ENCODE results near the gene RNF181. TPM values are rescaled to one million over a fixed set of nuclear protein-coding genes. Genes with fewer than 3 reads are reported as not detected.

RNF181 gene
- total and polyA plus RNA-seq, 2 of the 13 experiments (the other 11 are each of a cell fraction or from before 2014, with no cell fraction given), result 224 to 578 TPM

DNA sequence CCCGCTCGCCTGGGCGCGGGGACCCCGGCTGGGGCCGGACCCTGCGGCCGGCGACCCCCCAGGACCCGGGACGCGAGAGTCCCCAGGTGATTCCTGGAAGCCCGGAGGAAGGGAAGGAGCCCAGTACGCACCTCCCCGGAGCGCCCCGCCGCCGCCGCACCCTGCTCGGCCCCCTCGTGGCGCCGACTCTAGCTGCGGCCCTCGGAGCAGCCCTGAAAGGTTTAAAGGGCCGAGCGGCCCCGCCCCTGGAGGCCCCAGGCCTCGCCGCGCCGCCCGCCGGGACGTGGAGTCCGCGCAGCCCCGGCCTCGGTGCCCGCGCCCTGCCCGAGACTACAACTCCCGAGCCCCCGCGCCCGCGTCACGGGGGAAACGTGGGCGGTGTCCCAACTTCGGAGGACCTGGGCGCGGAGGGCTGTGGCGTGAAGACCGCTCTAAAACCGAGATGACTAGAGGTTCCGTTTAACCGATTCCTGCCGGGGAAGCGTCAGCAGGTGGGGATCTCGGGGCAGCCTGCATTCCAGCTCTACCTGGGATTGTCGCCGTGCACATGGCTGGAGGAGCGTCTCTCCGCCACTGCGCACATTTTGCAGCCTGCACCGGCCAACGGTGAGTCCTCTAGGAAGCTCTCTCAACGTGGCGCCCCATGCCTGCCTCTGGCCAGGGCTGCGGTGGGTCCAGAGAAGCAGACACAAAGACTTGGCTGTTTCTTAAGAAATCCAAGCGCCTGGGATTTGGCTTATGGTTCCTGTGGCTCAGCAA is 7.1 kb downstream of the RNF181 start, which contains the start of gene TMEM150A (continued):
- TF ChIP-seq, protein P1, sequence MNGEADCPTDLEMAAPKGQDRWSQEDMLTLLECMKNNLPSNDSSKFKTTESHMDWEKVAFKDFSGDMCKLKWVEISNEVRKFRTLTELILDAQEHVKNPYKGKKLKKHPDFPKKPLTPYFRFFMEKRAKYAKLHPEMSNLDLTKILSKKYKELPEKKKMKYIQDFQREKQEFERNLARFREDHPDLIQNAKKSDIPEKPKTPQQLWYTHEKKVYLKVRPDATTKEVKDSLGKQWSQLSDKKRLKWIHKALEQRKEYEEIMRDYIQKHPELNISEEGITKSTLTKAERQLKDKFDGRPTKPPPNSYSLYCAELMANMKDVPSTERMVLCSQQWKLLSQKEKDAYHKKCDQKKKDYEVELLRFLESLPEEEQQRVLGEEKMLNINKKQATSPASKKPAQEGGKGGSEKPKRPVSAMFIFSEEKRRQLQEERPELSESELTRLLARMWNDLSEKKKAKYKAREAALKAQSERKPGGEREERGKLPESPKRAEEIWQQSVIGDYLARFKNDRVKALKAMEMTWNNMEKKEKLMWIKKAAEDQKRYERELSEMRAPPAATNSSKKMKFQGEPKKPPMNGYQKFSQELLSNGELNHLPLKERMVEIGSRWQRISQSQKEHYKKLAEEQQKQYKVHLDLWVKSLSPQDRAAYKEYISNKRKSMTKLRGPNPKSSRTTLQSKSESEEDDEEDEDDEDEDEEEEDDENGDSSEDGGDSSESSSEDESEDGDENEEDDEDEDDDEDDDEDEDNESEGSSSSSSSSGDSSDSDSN (CRISPR knock-in tag; IDR thresholded peaks at IDR 0.05), result peak; percentile 66
- TF ChIP-seq ZNF225 (CRISPR knock-in tag; IDR thresholded peaks at IDR 0.05), result peak; percentile 85
- no peak for TF ChIP-seq RFX1 (IDR thresholded peaks at IDR 0.05)
- peak; percentile 55; the same call in 1 of the 2 replicates for TF ChIP-seq ZNF605 (CRISPR knock-in tag; IDR thresholded peaks at IDR 0.05)
- TF ChIP-seq HDAC1 (CRISPR knock-in tag; IDR thresholded peaks at IDR 0.05), result peak; percentile 83
- TF ChIP-seq, protein P2, sequence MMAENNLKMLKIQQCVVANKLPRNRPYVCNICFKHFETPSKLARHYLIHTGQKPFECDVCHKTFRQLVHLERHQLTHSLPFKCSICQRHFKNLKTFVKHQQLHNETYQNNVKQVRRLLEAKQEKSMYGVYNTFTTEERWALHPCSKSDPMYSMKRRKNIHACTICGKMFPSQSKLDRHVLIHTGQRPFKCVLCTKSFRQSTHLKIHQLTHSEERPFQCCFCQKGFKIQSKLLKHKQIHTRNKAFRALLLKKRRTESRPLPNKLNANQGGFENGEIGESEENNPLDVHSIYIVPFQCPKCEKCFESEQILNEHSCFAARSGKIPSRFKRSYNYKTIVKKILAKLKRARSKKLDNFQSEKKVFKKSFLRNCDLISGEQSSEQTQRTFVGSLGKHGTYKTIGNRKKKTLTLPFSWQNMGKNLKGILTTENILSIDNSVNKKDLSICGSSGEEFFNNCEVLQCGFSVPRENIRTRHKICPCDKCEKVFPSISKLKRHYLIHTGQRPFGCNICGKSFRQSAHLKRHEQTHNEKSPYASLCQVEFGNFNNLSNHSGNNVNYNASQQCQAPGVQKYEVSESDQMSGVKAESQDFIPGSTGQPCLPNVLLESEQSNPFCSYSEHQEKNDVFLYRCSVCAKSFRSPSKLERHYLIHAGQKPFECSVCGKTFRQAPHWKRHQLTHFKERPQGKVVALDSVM (CRISPR knock-in tag; IDR thresholded peaks at IDR 0.05), result peak; percentile 96
- TF ChIP-seq ZNF33B (CRISPR knock-in tag; IDR thresholded peaks at IDR 0.05), result no peak
- TF ChIP-seq THAP11 (CRISPR knock-in tag; IDR thresholded peaks at IDR 0.05), result peak; percentile 98
- TF ChIP-seq ZNF431 (CRISPR knock-in tag; IDR thresholded peaks at IDR 0.05; ENCODE audit: borderline replicate concordance, low read depth), result 0 out of 2 replicates have a peak, but pooled peaks have one; percentile 13
- TF ChIP-seq ZNF12 (CRISPR knock-in tag; IDR thresholded peaks at IDR 0.05), result no peak
- TF ChIP-seq ELF1 (CRISPR knock-in tag; IDR thresholded peaks at IDR 0.05), result no peak
- no peak for TF ChIP-seq TSC22D2 (CRISPR knock-in tag; IDR thresholded peaks at IDR 0.05; ENCODE audit: borderline replicate concordance)
- no peak for TF ChIP-seq PAF1 (CRISPR knock-in tag; IDR thresholded peaks at IDR 0.05)
- TF ChIP-seq, protein P3, sequence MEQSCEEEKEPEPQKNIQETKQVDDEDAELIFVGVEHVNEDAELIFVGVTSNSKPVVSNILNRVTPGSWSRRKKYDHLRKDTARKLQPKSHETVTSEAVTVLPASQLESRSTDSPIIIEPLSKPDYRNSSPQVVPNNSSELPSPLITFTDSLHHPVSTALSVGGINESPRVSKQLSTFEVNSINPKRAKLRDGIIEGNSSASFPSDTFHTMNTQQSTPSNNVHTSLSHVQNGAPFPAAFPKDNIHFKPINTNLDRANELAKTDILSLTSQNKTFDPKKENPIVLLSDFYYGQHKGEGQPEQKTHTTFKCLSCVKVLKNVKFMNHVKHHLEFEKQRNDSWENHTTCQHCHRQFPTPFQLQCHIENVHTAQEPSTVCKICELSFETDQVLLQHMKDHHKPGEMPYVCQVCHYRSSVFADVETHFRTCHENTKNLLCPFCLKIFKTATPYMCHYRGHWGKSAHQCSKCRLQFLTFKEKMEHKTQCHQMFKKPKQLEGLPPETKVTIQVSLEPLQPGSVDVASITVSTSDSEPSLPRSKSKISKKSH (CRISPR knock-in tag; IDR thresholded peaks at IDR 0.05; ENCODE audit: borderline replicate concordance), result peak; percentile 83; the same call in 1 of the 2 replicates
- TF ChIP-seq, protein P4, sequence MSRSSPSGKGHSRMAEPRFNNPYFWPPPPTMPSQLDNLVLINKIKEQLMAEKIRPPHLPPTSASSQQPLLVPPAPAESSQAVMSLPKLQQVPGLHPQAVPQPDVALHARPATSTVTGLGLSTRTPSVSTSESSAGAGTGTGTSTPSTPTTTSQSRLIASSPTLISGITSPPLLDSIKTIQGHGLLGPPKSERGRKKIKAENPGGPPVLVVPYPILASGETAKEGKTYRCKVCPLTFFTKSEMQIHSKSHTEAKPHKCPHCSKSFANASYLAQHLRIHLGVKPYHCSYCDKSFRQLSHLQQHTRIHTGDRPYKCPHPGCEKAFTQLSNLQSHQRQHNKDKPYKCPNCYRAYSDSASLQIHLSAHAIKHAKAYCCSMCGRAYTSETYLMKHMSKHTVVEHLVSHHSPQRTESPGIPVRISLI (CRISPR knock-in tag; IDR thresholded peaks at IDR 0.05; ENCODE audit: borderline replicate concordance), result no peak
- TF ChIP-seq KAT8 (CRISPR knock-in tag; IDR thresholded peaks at IDR 0.05), result peak; percentile 25; the same call in 1 of the 2 replicates
- no peak for TF ChIP-seq NFYC (CRISPR knock-in tag; IDR thresholded peaks at IDR 0.05)
- TF ChIP-seq, protein P5, sequence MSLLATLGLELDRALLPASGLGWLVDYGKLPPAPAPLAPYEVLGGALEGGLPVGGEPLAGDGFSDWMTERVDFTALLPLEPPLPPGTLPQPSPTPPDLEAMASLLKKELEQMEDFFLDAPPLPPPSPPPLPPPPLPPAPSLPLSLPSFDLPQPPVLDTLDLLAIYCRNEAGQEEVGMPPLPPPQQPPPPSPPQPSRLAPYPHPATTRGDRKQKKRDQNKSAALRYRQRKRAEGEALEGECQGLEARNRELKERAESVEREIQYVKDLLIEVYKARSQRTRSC (CRISPR knock-in tag; IDR thresholded peaks at IDR 0.05; ENCODE audit: low read depth), result no peak
- TF ChIP-seq DR1 (CRISPR knock-in tag; IDR thresholded peaks at IDR 0.05), result peak; percentile 87; the same call in 1 of the 2 replicates
- TF ChIP-seq, protein P6, sequence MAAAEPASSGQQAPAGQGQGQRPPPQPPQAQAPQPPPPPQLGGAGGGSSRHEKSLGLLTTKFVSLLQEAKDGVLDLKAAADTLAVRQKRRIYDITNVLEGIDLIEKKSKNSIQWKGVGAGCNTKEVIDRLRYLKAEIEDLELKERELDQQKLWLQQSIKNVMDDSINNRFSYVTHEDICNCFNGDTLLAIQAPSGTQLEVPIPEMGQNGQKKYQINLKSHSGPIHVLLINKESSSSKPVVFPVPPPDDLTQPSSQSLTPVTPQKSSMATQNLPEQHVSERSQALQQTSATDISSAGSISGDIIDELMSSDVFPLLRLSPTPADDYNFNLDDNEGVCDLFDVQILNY (CRISPR knock-in tag; conservative IDR thresholded peaks at IDR 0.05), result peak; percentile 54; the same call in 1 of the 2 replicates
- peak; percentile 19; the same call in 1 of the 2 replicates for TF ChIP-seq GATAD2A (CRISPR knock-in tag; IDR thresholded peaks at IDR 0.05)
